Ascending aorta (tissue), 2 donors: ENCODE data around the gene OR10P1. TPM values are rescaled to one million over a fixed set of nuclear protein-coding genes. Genes with fewer than 3 reads are reported as not detected.

Experiments used
- DNase-seq, 2 donors: peaks; one replicate each; pipeline ENCODE4 v3.0.0-alpha.2; 2019; ENCODE audit warnings: low spot score in 2 of 2
- H3K27ac ChIP-seq, 2 donors: fragments of 200-600 bp; sonication (generic); one replicate each; pipeline ENCODE4 v1.5.1; 2016 to 2017; ENCODE audit warnings: mild to moderate bottlenecking in 1 of 2
- H3K27me3 ChIP-seq: fragments of 200-600 bp; sonication (generic); one replicate; pipeline ENCODE4 v1.5.1; 2017
- H3K36me3 ChIP-seq, 2 donors: fragments of 200-600 bp; sonication (generic); one replicate each; pipeline ENCODE4 v1.5.1; 2016
- H3K4me1 ChIP-seq, 2 donors: fragments of 200-600 bp; sonication (generic); one replicate each; pipeline ENCODE4 v1.5.1; 2016 to 2017; ENCODE audit warnings: mild to moderate bottlenecking in 1 of 2
- H3K4me3 ChIP-seq, 2 donors: fragments of 200-600 bp; sonication (generic); one replicate each; pipeline ENCODE4 v1.5.1; 2016 to 2017; ENCODE audit warnings: mild to moderate bottlenecking in 1 of 2
- H3K9me3 ChIP-seq, 2 donors: fragments of 200-600 bp; sonication (generic); one replicate each; pipeline ENCODE4 v1.5.1; 2016
- intact Hi-C: fragments of 100-400 bp; cut with DNase I; formaldehyde crosslinking; loops from one replicate; pipeline ENCODE4 v1.15.1; 2023
- total RNA-seq: library from RNA; depleted of rRNA; stranded (reverse); fragments of >200 nt; gene quantifications from one replicate; pipeline ENCODE4 v1.1.0, GENCODE V29; 2016
- TF ChIP-seq, protein P1 (sequence below), 3 experiments: fragments of 200-600 bp in 2 of 3; fragments of 450-650 bp in 1 of 3; sonication (generic) in 2 of 3; IDR thresholded peaks; one replicate each; pipeline ENCODE4 v1.5.1; 2016 to 2019; ENCODE audit warnings: antibody characterized with exemption in 3 of 3, mild to moderate bottlenecking in 1 of 3, moderate library complexity in 1 of 3

The OR10P1 gene
- total RNA-seq, 1 donor from 2014 or later, result not detected

GRCh38 chr12:55670276-55670675, 33.6 kb downstream of the OR10P1 start:
- Histone ChIP-seq H3K27ac (no peak overlapping the region), H3K9me3 (no peaks in the 10 kb centered on the region), H3K4me1 (no peaks in the 10 kb centered on the region), H3K4me3 (no peak overlapping the region), H3K36me3 (no peaks in the 10 kb centered on the region), H3K27me3 (no peaks in the 10 kb centered on the region)
- intact Hi-C loops, result no loop called here
- TF ChIP-seq, protein P1, sequence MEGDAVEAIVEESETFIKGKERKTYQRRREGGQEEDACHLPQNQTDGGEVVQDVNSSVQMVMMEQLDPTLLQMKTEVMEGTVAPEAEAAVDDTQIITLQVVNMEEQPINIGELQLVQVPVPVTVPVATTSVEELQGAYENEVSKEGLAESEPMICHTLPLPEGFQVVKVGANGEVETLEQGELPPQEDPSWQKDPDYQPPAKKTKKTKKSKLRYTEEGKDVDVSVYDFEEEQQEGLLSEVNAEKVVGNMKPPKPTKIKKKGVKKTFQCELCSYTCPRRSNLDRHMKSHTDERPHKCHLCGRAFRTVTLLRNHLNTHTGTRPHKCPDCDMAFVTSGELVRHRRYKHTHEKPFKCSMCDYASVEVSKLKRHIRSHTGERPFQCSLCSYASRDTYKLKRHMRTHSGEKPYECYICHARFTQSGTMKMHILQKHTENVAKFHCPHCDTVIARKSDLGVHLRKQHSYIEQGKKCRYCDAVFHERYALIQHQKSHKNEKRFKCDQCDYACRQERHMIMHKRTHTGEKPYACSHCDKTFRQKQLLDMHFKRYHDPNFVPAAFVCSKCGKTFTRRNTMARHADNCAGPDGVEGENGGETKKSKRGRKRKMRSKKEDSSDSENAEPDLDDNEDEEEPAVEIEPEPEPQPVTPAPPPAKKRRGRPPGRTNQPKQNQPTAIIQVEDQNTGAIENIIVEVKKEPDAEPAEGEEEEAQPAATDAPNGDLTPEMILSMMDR (IDR thresholded peaks at IDR 0.05), result no peak
- DNase-seq, result no peak

GRCh38 chr12:55671746-55672145, 35.1 kb downstream of the OR10P1 start:
- no peaks in the 10 kb centered on the region for H3K9me3 ChIP-seq
- intact Hi-C loops, result no loop called here
- no peaks in the 10 kb centered on the region for H3K36me3 ChIP-seq
- no peak overlapping the region for H3K27ac ChIP-seq
- no peaks in the 10 kb centered on the region for H3K4me1 ChIP-seq
- no peaks in the 10 kb centered on the region for H3K27me3 ChIP-seq
- no peak overlapping the region for H3K4me3 ChIP-seq
- no peak for DNase-seq
- TF ChIP-seq, protein P1 (IDR thresholded peaks at IDR 0.05), result no peak

DNA sequence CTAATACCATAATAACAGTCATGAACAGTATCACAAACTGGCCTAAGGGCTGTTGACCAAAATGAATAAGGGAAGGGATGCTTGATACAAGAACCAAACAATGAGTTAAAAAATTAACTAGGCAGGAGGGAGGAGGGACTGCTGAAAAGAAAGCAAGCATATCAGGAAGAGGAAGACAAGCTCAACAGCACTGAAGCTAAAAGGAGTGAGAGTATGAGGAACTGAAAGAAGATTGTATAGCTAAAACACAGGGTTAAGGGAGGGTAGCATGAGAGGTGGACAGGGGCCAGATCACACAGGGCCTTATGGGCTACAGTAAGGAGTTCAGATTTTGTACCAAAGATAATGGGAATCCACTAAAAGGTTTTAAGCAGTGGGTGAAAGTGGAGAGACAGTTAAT, 36.9 kb downstream of the OR10P1 start:
- TF ChIP-seq, protein P1 (IDR thresholded peaks at IDR 0.05), result no peak
- intact Hi-C loops, result no loop called here

GRCh38 chr12:55675666-55676065, 39.0 kb downstream of the OR10P1 start:
- TF ChIP-seq, protein P1 (IDR thresholded peaks at IDR 0.05), result no peak
- Histone ChIP-seq H3K4me3 (no peak overlapping the region), H3K9me3 (no peaks in the 10 kb centered on the region), H3K36me3 (no peaks in the 10 kb centered on the region), H3K4me1 (no peaks in the 10 kb centered on the region), H3K27me3 (no peaks in the 10 kb centered on the region), H3K27ac (no peak overlapping the region)
- no peak for DNase-seq
- intact Hi-C loops, result no loop called here

More for the DNA sequence above, 36.9 kb downstream of the OR10P1 start:
- H3K27ac ChIP-seq, result no peak overlapping the region
- no peaks in the 10 kb centered on the region for H3K4me1 ChIP-seq
- no peaks in the 10 kb centered on the region for H3K36me3 ChIP-seq
- no peaks in the 10 kb centered on the region for H3K9me3 ChIP-seq
- no peak for DNase-seq
- no peak overlapping the region for H3K4me3 ChIP-seq
- no peaks in the 10 kb centered on the region for H3K27me3 ChIP-seq

DNA sequence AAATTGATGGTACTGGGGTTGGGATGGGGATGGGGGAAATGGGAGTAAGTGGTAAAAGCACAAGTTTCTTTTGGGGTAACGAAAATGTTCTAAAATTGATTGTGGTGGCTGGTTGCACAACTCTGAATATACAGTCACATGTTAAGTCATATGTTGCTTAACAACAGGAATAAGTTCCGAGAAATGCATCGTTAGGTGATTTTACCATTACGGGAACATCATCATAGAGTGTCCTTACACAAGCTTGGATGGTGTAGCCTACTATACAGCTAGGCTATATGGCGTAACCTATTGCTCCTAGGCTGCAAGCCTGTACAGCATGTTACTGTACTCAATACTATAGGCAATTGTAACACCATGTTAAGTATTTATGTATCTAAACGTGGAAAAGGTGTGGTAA, 40.0 kb downstream of the OR10P1 start:
- peaks cover 2 to 3% of the 10 kb centered on the region in 2 donors for H3K4me1 ChIP-seq
- H3K27ac ChIP-seq, result no peak overlapping the region
- no peaks in the 10 kb centered on the region for H3K27me3 ChIP-seq
- H3K9me3 ChIP-seq, result no peaks in the 10 kb centered on the region
- no peak overlapping the region for H3K4me3 ChIP-seq
- DNase-seq, result no peak
- TF ChIP-seq, protein P1 (IDR thresholded peaks at IDR 0.05), result no peak
- no peaks in the 10 kb centered on the region for H3K36me3 ChIP-seq
- intact Hi-C loops, result no loop called here

DNA sequence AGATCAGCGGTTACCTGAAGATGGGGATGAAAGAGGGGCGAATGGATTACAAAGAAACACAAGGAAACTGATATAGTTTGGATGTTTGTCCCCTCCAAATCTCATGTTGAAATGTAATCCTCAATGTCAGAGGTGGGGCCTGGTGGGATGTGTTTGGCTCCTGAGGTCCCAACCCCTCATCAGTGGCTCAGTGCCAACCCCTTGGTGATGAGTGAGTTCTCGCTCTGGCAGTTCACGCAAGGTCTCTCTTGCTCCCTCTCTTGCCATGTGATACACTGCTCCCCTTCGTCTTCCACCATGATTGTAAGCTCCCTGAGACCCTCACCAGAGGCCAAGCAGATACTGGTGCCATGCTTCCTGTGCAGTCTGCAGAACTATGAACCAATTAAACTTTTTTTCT, 43.0 kb downstream of the OR10P1 start:
- Histone ChIP-seq H3K4me3 (no peak overlapping the region), H3K36me3 (peaks cover 0 to 1% of the 10 kb centered on the region in 2 donors), H3K27ac (no peak overlapping the region), H3K9me3 (no peaks in the 10 kb centered on the region), H3K27me3 (no peaks in the 10 kb centered on the region), H3K4me1 (peaks cover 5 to 7% of the 10 kb centered on the region in 2 donors)
- TF ChIP-seq, protein P1 (IDR thresholded peaks at IDR 0.05), result no peak
- intact Hi-C loops, result loop anchor here (2.0 kb wide), 1 partner anchor 49 kb away; the partner anchor contains the start of gene CD63
- peak in 1 of 2 donors; percentile 62 for DNase-seq
